ENCODE results near the gene TLX2. TPM values are rescaled to one million over a fixed set of nuclear protein-coding genes. Genes with fewer than 3 reads are reported as not detected.
"Not testable (repeated sequence)": the region's sequence is repeated elsewhere in the genome, so short reads cannot be mapped to it uniquely, and the experiment has no call there.

The TLX2 gene
- polyA plus RNA-seq, result not detected

GRCh38 chr2:74514368-74515270 lies at the start of gene TLX2:
TLX2 (plus strand) TSS chr2:74514450; CDS start chr2:74514807, 357 bp downstream.
- no peaks in the 10 kb centered on the region for H3K36me3 Mint-ChIP-seq
- H3K9me3 Mint-ChIP-seq, result peaks cover 0 to 4% (median 0%) of the 10 kb centered on the region in 6 donors
- DNase-seq, result no peak
- peak within 1 kb of the TSS; percentile 18 to 72 (median 25) for H3K4me3 Mint-ChIP-seq
- H3K4me1 Mint-ChIP-seq, result peaks cover 16 to 19% of the 10 kb centered on the region in 2 donors
- no peak within 1 kb of the TSS for H3K27ac Mint-ChIP-seq
- peaks cover 38 to 42% (median 42%) of the 10 kb centered on the region in 3 donors for H3K27me3 Mint-ChIP-seq (ENCODE audit: low read depth in 3 of 3)

- Mint-ChIP-seq H3K27me3 (ENCODE audit: low read depth in 3 of 3) (peaks cover 14 to 27% (median 22%) of the 10 kb centered on the region in 3 donors), H3K27ac (peak overlapping the region; percentile 26 to 91 (median 86)), H3K4me3 (peak overlapping the region; percentile 52 to 78 (median 63)), H3K4me1 (peaks cover 31 to 33% of the 10 kb centered on the region in 2 donors)
- not testable (repeated sequence) for H3K9me3 Mint-ChIP-seq, H3K36me3 Mint-ChIP-seq, DNase-seq
Measured at GRCh38 chr2:74470742-74471141, 43.5 kb upstream of the TLX2 start.

GRCh38 chr2:74471332-74472065 lies 42.8 kb upstream of the TLX2 start:
- peak overlapping the region; percentile 90 to 99 (median 97) for H3K4me3 Mint-ChIP-seq
- peaks cover 27 to 28% of the 10 kb centered on the region in 2 donors for H3K4me1 Mint-ChIP-seq
- peaks cover 3 to 10% (median 8%) of the 10 kb centered on the region in 3 donors for H3K36me3 Mint-ChIP-seq
- H3K9me3 Mint-ChIP-seq, result no peaks in the 10 kb centered on the region
- no peak for DNase-seq
- peaks cover 9 to 22% (median 17%) of the 10 kb centered on the region in 3 donors for H3K27me3 Mint-ChIP-seq (ENCODE audit: low read depth in 3 of 3)
- peak overlapping the region; percentile 94 to 100 (median 100) for H3K27ac Mint-ChIP-seq

GRCh38 chr2:74472086-74472944 lies 41.9 kb upstream of the TLX2 start, which contains the start of gene MRPL53:
MRPL53 (minus strand) TSS chr2:74472680; CDS start chr2:74472660, 20 bp downstream.
- peak within 1 kb of the TSS; percentile 94 to 100 (median 100) for H3K27ac Mint-ChIP-seq
- H3K4me3 Mint-ChIP-seq, result peak within 1 kb of the TSS; percentile 90 to 99 (median 97)

GRCh38 chr2:74472945-74473258 lies 41.3 kb upstream of the TLX2 start:
- Mint-ChIP-seq H3K36me3 (peaks cover 7 to 16% (median 8%) of the 10 kb centered on the region in 3 donors), H3K4me1 (peaks cover 27 to 28% of the 10 kb centered on the region in 2 donors), H3K9me3 (no peaks in the 10 kb centered on the region), H3K4me3 (peak overlapping the region; percentile 90 to 99 (median 97)), H3K27ac (peak overlapping the region; percentile 94 to 100 (median 100)), H3K27me3 (ENCODE audit: low read depth in 3 of 3) (peaks cover 9 to 22% (median 17%) of the 10 kb centered on the region in 3 donors)
- DNase-seq, result no peak

More at GRCh38 chr2:74472086-74472944, 41.9 kb upstream of the TLX2 start, which contains the start of gene MRPL53:
- Mint-ChIP-seq H3K9me3 (no peaks in the 10 kb centered on the region), H3K4me1 (peaks cover 27 to 28% of the 10 kb centered on the region in 2 donors), H3K36me3 (peaks cover 3 to 12% (median 8%) of the 10 kb centered on the region in 3 donors), H3K27me3 (ENCODE audit: low read depth in 3 of 3) (peaks cover 9 to 22% (median 17%) of the 10 kb centered on the region in 3 donors)
- DNase-seq, result peak; percentile 94 to 96 (median 95)

GRCh38 chr2:74474481-74474880 lies 39.8 kb upstream of the TLX2 start:
- Mint-ChIP-seq H3K4me3 (peak overlapping the region in 1 of 5 donors; percentile 25), H3K27me3 (ENCODE audit: low read depth in 3 of 3) (peaks cover 9 to 22% (median 17%) of the 10 kb centered on the region in 3 donors), H3K9me3 (no peaks in the 10 kb centered on the region), H3K4me1 (peaks cover 27 to 28% of the 10 kb centered on the region in 2 donors), H3K36me3 (peaks cover 7 to 16% (median 8%) of the 10 kb centered on the region in 3 donors), H3K27ac (peak overlapping the region in 4 of 6 donors; percentile 45 to 71 (median 63))
- DNase-seq, result no peak

- Mint-ChIP-seq H3K4me1 (peaks cover 28 to 29% of the 10 kb centered on the region in 2 donors), H3K4me3 (no peak overlapping the region)
Measured at GRCh38 chr2:74474899-74475298, 39.4 kb upstream of the TLX2 start.

GRCh38 chr2:74481431-74481830 lies 32.8 kb upstream of the TLX2 start:
- H3K36me3 Mint-ChIP-seq, result peaks cover 3 to 14% (median 8%) of the 10 kb centered on the region in 3 donors
- H3K27ac Mint-ChIP-seq, result peak overlapping the region; percentile 7 to 100 (median 66)
- peak overlapping the region; percentile 73 to 100 (median 98) for H3K4me3 Mint-ChIP-seq
- H3K4me1 Mint-ChIP-seq, result peaks cover 33 to 40% of the 10 kb centered on the region in 2 donors
- DNase-seq, result no peak
- H3K27me3 Mint-ChIP-seq (ENCODE audit: low read depth in 3 of 3), result peaks cover 0 to 5% (median 4%) of the 10 kb centered on the region in 3 donors
- no peaks in the 10 kb centered on the region for H3K9me3 Mint-ChIP-seq

More at GRCh38 chr2:74474899-74475298, 39.4 kb upstream of the TLX2 start:
- Mint-ChIP-seq H3K36me3 (peaks cover 7 to 18% (median 8%) of the 10 kb centered on the region in 3 donors), H3K27me3 (ENCODE audit: low read depth in 3 of 3) (peaks cover 9 to 22% (median 17%) of the 10 kb centered on the region in 3 donors), H3K27ac (peak overlapping the region in 1 of 6 donors; percentile 51), H3K9me3 (no peaks in the 10 kb centered on the region)
- DNase-seq, result no peak

- Mint-ChIP-seq H3K4me3 (peak overlapping the region; percentile 97 to 100 (median 99)), H3K9me3 (no peaks in the 10 kb centered on the region), H3K27me3 (ENCODE audit: low read depth in 3 of 3) (peaks cover 0 to 5% (median 4%) of the 10 kb centered on the region in 3 donors), H3K36me3 (peaks cover 6 to 20% (median 12%) of the 10 kb centered on the region in 3 donors), H3K4me1 (peaks cover 35 to 40% of the 10 kb centered on the region in 2 donors), H3K27ac (peak overlapping the region; percentile 90 to 100 (median 99))
- DNase-seq, result peak in 1 of 3 donors; percentile 76
Measured at GRCh38 chr2:74481961-74482800, 32.1 kb upstream of the TLX2 start.

GRCh38 chr2:74482801-74483674 lies 31.2 kb upstream of the TLX2 start, which contains the start of the genes CCDC142 and TTC31:
CCDC142 (minus strand) TSS chr2:74482998; CDS start chr2:74482837, 161 bp downstream.
TTC31 (plus strand) TSS chr2:74483081; CDS start chr2:74483096, 15 bp downstream.
- peak; percentile 94 to 96 (median 95) for DNase-seq
- peaks cover 35 to 40% of the 10 kb centered on the region in 2 donors for H3K4me1 Mint-ChIP-seq
- H3K36me3 Mint-ChIP-seq, result peaks cover 6 to 14% (median 8%) of the 10 kb centered on the region in 3 donors
- H3K9me3 Mint-ChIP-seq, result no peaks in the 10 kb centered on the region
- peaks cover 0 to 5% (median 4%) of the 10 kb centered on the region in 3 donors for H3K27me3 Mint-ChIP-seq (ENCODE audit: low read depth in 3 of 3)
- peak within 1 kb of the TSS; percentile 90 to 100 (median 99) for H3K27ac Mint-ChIP-seq
- H3K4me3 Mint-ChIP-seq, result peak within 1 kb of the TSS; percentile 97 to 100 (median 99)

GRCh38 chr2:74483675-74484164 lies 30.5 kb upstream of the TLX2 start:
- Mint-ChIP-seq H3K4me1 (peaks cover 35 to 40% of the 10 kb centered on the region in 2 donors), H3K27ac (peak overlapping the region; percentile 90 to 100 (median 99)), H3K36me3 (peaks cover 6 to 14% (median 8%) of the 10 kb centered on the region in 3 donors), H3K4me3 (peak overlapping the region; percentile 97 to 100 (median 99))
- H3K9me3 Mint-ChIP-seq; H3K27me3 Mint-ChIP-seq (ENCODE audit: low read depth in 3 of 3); DNase-seq: not testable (repeated sequence)
